LNCaP clone FGC (cell line): ENCODE data around the gene LCN10.

Experiments
- DNase-seq: peaks from one replicate; pipeline ENCODE4 v3.0.0-alpha.2; 2011; ENCODE audit warnings: low read depth
- H3K4me3 ChIP-seq: 2 replicates; pipeline ENCODE4 v1.5.1; 2011; ENCODE audit warnings: mild to moderate bottlenecking, low read depth, low read length, control low read depth
- CTCF ChIP-seq: IDR thresholded peaks from 2 replicates; pipeline ENCODE4 v1.5.1; 2012; ENCODE audit warnings: mild to moderate bottlenecking; ENCODE audit not compliant: control insufficient read depth, insufficient read depth; ENCODE audit errors: extremely low read depth

The LCN10 gene

GRCh38 chr9:136697146-136697820 lies 45.5 kb downstream of the LCN10 start:
- no peak overlapping the region for H3K4me3 ChIP-seq
- no peak for TF ChIP-seq CTCF
- DNase-seq = no peak

GRCh38 chr9:136696502-136696901 lies 46.2 kb downstream of the LCN10 start:
- TF ChIP-seq CTCF = no peak
- no peak for DNase-seq
- no peak overlapping the region for H3K4me3 ChIP-seq

GRCh38 chr9:136695955-136696354 lies 46.8 kb downstream of the LCN10 start:
- H3K4me3 ChIP-seq = no peak overlapping the region
- no peak for DNase-seq
- no peak for TF ChIP-seq CTCF

- no peak overlapping the region for H3K4me3 ChIP-seq
- 0 out of 2 replicates have a peak, but pooled peaks have one; percentile 4 for TF ChIP-seq CTCF
- peak; percentile 98 for DNase-seq
Observed at GRCh38 chr9:136695435-136695895, 47.3 kb downstream of the LCN10 start.

- TF ChIP-seq CTCF = no peak
- H3K4me3 ChIP-seq = no peak overlapping the region
- no peak for DNase-seq
Observed at GRCh38 chr9:136694872-136695247, 47.9 kb downstream of the LCN10 start.

- H3K4me3 ChIP-seq = no peak overlapping the region
Observed at GRCh38 chr9:136694163-136694871, 48.4 kb downstream of the LCN10 start.

More at GRCh38 chr9:136694163-136694871, 48.4 kb downstream of the LCN10 start:
- no peak for DNase-seq
- TF ChIP-seq CTCF = peak; percentile 88
